ENCODE results near the gene TWIST2. TPM values are rescaled to one million over a fixed set of nuclear protein-coding genes. Genes with fewer than 3 reads are reported as not detected.

TWIST2 gene
- 123 and 134 TPM in 2 replicates for total RNA-seq

DNA sequence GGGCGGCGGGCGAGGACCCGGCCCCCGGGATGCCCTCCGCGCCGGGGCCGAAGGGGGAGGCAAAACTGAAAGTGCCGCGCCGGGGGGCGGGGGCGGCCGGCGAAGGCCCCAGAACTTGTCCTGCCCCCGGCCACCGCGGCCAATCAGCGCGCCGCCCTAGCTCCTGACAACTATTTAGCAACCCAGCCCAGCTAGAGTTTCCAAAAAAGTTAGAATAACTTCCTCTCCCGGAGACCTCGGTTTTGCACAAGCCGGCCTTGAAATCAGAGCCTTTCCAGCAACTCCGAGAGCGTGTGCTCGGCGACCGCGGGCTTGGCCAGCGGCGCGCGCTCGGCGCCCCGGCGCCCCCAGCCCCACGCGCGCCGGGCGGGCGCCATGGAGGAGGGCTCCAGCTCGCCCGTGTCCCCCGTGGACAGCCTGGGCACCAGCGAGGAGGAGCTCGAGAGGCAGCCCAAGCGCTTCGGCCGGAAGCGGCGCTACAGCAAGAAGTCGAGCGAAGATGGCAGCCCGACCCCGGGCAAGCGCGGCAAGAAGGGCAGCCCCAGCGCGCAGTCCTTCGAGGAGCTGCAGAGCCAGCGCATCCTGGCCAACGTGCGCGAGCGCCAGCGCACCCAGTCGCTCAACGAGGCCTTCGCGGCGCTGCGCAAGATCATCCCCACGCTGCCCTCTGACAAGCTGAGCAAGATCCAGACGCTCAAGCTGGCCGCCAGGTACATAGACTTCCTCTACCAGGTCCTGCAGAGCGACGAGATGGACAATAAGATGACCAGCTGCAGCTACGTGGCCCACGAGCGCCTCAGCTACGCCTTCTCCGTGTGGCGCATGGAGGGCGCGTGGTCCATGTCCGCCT, at the start of gene TWIST2:
Gene TWIST2 (plus strand): TSS at position 245 of the 850 bp plus-strand sequence. CDS start 131 bp downstream, at position 376.

